ENCODE measurements around the gene SH3YL1. TPM values are rescaled to one million over a fixed set of nuclear protein-coding genes. Genes with fewer than 3 reads are reported as not detected.

SH3YL1 gene
- total RNA-seq, 1 donor from 2014 or later = 11.1 TPM

DNA sequence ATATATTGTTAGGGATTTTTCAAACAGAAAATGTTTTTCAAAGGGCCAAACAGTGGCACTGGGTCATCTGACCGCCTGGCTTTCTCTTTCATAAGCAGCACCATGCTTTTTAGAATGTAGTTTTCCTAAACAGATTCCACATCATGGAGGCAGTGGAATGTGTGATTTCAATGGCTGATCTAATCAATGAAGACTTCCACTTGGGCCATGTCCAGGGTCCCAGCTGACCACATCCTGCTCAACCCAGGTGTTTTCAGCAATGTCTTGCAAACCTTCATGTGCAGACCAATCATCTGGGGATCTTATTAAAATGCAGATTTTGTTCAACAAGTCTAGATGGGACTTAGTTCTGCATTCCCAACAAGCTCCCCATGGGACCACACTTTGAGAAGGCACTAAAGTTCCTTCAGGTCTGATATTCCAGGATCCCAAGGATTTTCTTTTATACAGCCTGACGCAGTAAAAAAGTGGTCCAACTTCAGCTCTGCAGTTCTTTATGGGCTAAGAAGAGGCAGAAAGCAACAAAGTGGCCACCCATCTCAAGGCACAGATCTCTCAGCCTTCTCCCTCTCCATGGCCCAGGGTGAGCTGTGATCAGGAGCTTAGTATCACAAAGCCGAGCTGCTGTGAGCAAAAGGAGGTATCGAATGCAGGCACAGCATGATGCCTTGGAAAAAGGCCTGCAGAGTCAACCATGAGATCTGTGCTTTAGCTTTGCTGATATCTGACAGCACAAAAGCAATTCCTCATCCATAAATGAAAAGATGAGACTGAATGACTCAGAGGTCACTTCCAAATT is 20.4 kb upstream of the SH3YL1 start:
- no peak for ATAC-seq
- intact Hi-C loops (cut with DNase I) = no loop called here
- no peak for DNase-seq (ENCODE audit: missing footprints)

DNA sequence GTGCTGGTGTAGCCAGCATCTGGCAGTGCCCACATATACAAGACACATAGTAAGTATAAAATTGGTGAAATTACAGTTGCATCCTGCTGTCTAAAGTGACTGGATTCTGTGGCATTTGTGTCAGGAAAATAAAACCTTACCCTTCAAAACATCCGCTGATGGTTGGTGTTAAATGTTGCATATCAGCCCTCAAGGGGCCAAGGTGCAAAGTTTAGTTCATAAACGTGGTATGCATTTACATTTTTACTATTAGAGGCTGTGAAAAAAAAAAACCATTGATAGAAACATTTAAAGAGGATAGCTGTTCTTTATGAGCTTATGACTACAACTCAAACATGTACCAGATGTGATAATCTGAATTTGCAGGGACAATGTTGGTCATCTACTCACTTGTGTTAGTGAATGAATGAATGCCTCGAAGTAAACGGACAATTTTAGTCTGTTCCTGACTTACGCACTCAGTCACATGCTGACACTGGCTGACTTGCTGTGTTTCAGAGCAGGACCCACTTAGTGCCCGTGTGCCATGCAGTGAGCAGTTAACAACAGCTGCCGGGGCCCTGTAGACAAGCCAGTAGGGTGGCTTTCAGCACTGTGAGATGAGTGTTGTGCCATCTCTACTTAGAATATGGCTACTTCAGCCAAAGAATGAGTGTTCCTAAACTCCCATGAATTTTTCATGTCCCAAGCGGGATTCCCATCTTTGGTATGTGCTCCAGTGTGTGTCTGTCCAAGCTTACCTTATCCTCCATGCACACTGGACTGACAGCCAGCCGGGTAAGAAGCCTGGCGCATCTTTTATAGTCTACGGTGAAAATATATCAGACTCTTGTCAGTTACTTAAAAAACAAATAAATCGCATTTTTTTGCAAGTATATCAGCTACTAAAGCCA is 18.8 kb upstream of the SH3YL1 start:
- intact Hi-C loops (cut with DNase I) = no loop called here
- no peak for DNase-seq (ENCODE audit: missing footprints)
- no peak for ATAC-seq

DNA sequence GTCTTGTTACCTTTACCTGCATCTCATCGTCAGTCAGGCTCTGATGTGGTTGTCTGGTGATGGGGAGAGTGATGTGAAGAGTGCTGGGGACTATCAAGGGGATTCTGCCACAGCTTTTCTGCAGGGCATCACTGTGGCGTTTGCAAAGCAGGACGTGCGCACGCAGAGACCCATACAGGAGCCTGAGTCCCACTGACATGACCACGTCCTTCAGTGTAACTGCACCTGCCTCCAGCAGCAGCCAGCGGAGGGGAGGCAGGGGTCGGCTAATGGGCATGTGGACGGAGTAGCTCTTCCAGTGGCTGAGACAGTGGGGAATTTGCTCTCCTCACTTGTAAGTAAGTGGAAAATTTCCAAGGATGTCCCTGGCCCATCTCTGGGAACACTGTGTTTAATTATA is 17.5 kb upstream of the SH3YL1 start:
- ATAC-seq (no peak), DNase-seq (ENCODE audit: missing footprints) (no peak)
- intact Hi-C loops (cut with DNase I) = no loop called here

DNA sequence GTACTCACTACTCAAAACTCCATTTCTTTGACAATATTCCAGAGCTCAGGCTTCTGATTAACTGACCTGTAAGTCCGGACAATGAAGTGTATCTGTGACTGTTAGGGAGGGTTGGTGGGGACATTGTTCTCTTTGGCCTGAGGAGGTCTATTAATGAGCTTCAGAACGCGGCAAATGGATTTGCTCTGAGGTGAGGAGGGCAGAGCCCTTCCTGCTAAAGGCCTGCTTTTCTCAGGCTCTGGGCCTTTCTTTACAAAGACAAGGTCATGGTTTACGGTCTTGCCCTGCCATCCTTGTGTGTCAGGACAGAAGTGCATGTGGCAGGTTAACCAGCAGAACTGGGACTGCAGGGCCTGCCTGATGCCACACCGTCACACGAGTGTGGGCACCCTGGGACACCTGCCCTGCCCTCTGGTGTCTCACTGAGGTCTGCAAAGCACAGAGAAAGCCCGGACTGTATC is 16.8 kb upstream of the SH3YL1 start:
- ATAC-seq (peak; percentile 70), DNase-seq (ENCODE audit: missing footprints) (no peak)
- intact Hi-C loops (cut with DNase I) = no loop called here

DNA sequence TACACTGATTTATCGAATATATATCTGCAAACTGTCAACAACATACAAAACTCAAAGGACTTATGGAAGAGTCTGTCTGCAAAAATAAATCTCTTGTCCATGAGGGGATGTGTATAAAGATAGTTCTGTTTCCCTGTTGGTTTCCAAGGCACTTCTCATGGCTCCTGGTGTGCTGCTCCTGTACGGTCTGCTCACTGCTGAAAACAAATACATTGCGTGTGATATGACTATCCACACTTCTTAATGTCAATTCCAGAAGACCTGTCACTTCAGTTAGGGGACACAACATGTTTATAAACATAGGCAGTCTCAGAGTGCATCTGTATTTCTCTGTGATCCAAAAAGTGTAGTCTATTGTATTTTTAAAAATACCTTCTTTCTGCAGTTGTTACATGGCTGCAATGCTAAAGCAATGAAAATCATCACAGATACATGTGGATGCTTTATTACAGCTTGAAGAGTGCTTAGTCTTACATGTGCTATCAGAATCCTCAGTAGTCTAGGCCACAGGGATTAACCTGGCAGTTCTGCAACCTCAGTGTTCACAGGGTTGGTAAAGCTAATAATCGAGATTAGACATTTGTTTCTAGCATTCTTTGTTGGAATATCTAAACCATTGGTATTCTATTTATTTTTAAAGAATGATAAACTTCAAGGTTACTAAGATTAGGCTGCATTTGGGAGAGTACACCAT is 16.3 kb upstream of the SH3YL1 start:
- intact Hi-C loops (cut with DNase I) = no loop called here
- ATAC-seq (peak; percentile 41), DNase-seq (ENCODE audit: missing footprints) (no peak)

DNA sequence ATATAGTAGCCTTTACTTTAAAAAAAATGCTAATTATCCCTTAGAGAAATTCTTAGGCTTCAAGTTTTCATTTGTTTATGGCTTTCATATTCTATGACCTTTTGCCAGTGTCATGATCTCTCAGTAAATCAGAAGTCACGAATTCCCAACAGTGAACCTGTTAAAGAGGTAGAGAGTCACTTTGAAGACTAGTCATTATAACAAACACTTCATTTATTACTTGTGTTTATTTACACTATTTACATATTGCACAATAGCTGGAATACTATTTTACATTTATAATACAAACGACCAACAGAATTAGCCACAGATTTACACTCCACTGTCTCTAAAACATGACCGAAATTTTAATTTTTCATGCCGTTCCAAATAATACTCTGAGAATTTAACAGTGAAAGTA is 15.5 kb upstream of the SH3YL1 start:
- intact Hi-C loops (cut with DNase I) = no loop called here
- DNase-seq (ENCODE audit: missing footprints) = no peak
- ATAC-seq = no peak

DNA sequence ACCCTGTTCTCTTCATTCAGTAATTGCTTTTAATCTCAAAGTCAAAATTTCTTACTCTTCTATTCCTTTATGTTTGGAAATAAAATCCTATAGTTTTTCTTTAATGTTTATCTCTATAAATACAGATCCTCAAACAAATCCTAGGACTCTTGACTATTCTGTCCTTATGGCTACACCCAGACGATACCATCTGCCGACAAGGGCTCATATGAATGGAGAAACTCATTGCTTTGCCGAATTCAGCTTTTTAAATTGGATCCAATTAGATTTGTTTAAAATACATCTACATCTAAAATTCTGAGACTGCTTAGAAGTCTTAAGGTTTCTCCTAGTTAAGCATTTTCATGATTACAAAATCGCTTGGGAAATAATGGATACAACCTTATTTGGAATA is 15.1 kb upstream of the SH3YL1 start:
- intact Hi-C loops (cut with DNase I) = no loop called here

DNA sequence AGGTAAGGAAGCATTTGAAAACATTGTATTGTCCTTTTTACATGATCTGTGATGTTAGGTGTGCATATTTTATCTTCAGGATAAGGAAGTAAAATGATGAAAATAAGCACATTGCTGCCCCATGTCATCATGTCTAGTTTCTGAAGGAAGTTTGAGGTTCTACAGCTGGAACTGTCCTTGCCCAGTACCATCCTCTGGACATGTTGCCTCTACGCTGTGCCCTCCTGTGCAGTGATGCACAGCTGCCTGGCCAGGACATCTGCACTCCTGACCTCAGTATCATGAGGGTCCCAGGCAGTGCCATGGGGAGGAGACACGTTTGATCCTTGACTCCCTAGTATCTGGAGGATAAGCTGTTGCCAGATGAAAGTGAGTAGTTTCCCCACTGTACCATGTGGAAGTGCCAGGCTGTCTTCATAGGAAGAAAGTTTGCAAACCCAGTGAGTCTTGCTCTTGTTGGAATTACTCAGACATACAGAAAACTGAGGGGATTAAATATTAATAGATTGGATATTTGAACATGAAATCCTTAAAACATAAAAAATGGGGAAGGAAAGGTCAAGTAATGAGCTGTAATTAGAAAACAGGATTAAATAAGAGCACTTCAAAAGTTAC is 14.6 kb upstream of the SH3YL1 start:
- intact Hi-C loops (cut with DNase I) = no loop called here
- no peak for ATAC-seq
- DNase-seq (ENCODE audit: missing footprints) = no peak

More for the DNA sequence above, 15.1 kb upstream of the SH3YL1 start:
- no peak for DNase-seq (ENCODE audit: missing footprints)
- ATAC-seq = no peak

DNA sequence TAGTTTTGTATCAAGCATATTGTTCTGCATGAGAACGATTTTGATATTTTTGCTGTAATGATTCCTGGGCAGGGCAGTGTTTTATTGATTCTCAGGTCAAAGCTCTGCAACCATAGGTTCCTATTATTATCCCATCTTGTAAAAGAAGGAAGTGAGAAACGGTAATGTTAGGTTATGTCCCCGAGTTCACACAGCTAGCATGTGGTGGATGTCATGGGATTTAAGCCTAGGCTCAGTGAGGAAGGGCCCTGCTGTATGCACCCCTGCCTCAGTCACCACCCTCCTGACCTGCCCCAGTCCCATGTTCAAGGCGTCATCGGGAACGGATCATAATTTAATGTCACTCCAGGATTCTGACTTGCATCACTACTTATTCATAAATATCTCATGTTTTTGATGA is 11.6 kb upstream of the SH3YL1 start:
- no peak for DNase-seq (ENCODE audit: missing footprints)
- intact Hi-C loops (cut with DNase I) = no loop called here
- no peak for ATAC-seq

DNA sequence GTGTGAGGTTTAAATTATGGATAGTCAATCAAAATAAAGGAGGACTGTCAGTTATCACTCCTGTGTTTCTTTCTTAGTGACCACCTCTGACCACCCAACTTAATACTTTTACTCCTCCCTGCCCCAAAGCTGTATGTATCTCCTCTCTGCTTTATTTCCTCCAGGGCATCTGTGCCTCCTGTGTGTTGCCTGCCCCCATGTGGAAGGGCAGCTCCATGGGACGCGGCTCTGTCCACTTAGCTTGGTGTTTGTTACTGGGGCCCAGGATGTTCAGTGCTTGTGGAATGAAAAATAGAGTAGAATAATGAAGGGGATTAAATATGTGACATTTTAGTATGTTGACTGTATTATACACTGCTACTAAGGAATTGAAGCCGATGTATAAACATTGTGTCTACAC is 10.7 kb upstream of the SH3YL1 start:
- intact Hi-C loops (cut with DNase I) = no loop called here
- DNase-seq (ENCODE audit: missing footprints) = no peak
- ATAC-seq = no peak

DNA sequence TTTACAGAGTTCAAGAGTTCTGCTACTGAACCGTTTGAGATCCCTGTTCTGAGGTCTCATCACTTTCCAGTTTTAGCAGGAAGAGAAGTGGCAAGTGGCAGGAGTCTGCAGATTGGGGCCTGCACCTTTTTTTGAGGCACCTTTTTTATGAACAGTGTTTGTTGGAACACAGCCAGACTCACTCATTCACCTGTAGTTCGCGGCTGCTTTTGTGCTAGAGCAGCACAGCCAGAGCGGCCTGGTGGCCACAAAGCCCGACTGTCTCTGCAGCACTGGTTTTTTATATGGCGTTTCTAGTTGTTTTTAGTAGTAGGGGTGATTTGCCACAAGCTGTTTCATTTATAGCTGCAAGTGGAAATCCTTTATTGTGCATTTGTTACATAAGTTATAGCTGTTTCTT is 9.5 kb upstream of the SH3YL1 start:
- ATAC-seq = no peak
- intact Hi-C loops (cut with DNase I) = no loop called here
- no peak for DNase-seq (ENCODE audit: missing footprints)

DNA sequence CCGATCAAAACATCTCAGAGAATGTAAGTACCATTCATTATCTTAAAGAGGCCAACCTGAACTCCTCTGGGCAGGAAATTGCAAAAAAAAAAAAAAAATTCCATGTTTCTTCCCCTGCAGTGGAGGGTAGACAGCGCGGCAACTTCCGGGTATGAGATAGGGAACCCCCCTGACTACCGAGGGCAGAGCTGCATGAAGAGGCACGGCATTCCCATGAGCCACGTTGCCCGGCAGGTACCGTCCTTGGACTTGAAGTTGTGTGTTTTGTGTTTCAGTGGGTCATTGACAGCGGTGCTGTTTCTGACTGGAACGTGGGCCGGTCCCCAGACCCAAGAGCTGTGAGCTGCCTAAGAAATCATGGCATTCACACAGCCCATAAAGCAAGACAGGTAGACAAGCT is 8.1 kb upstream of the SH3YL1 start:
- no peak for ATAC-seq
- intact Hi-C loops (cut with DNase I) = no loop called here

DNA sequence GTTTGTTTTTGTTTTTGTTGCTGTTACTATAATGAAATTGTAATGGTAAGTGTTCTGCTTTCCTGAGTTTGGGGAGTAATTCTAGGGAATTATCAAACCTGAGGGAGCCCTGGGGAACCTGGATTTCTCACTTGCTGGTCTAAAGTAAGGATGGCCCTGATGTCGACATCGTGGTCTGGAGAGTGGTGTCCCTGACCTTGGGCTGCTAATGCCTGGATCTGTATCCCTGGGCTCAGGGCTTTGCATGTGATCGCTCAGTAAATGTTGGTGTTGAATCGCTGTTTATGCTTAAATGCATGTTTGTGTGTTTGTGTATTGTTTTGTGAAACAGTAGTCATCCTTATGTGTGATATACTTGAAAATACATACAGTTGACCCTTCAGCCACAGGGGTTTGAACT is 7.0 kb upstream of the SH3YL1 start:
- no peak for ATAC-seq
- no peak for DNase-seq (ENCODE audit: missing footprints)
- intact Hi-C loops (cut with DNase I) = no loop called here

More for the DNA sequence above, 8.1 kb upstream of the SH3YL1 start:
- no peak for DNase-seq (ENCODE audit: missing footprints)

DNA sequence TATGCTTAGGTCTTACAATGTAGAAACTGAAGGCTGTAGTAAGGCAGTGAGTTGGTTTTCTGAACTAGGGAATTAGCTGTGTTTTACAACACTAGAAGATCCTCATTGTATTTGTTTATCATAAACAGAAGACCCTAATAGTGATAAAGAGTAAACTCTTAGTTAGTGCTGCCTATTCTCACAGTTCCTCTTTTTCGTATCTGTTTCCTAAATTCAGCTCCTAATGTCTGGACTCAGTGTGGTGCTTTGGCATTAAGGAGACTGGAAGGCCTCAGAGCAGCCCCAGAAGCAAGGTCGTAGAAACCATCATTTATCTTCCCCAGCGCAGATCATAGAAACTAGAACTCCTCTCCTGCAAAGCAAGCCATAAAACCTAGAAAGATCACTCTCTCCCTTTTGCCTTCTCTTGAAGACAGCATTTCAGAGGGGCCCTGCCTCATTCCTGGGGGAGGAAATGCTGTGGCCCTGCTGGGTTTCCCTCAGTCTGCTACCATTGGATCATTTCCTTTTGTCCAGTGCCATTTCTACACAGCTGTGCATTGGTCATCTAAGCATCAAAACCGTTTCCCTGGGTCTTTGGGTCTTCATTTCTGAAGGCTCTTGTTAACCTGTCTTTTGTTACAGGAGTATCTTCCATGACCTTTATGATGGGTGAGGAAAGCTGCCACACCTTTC is 5.7 kb upstream of the SH3YL1 start:
- ATAC-seq (no peak), DNase-seq (ENCODE audit: missing footprints) (no peak)
- intact Hi-C loops (cut with DNase I) = no loop called here

DNA sequence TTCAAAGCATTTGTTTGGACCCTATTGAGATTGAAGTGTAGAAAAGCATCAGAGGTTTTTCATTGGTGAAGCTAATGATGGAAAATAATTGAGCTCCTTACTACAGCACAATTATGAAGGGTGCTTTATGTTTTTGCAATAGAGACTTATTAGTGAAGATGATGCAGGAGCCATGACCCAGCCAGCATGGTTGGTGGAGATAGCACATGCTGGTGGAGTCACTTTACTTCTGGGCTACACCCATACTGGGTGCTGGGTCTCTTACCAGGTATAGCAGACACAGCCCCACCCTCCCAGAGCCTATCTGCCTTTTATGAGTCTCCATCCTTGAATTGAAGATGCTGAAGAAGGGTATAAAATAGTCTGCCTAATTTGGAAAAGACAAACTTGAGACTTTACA is 4.5 kb upstream of the SH3YL1 start:
- ATAC-seq = no peak
- no peak for DNase-seq (ENCODE audit: missing footprints)
- intact Hi-C loops (cut with DNase I) = no loop called here

DNA sequence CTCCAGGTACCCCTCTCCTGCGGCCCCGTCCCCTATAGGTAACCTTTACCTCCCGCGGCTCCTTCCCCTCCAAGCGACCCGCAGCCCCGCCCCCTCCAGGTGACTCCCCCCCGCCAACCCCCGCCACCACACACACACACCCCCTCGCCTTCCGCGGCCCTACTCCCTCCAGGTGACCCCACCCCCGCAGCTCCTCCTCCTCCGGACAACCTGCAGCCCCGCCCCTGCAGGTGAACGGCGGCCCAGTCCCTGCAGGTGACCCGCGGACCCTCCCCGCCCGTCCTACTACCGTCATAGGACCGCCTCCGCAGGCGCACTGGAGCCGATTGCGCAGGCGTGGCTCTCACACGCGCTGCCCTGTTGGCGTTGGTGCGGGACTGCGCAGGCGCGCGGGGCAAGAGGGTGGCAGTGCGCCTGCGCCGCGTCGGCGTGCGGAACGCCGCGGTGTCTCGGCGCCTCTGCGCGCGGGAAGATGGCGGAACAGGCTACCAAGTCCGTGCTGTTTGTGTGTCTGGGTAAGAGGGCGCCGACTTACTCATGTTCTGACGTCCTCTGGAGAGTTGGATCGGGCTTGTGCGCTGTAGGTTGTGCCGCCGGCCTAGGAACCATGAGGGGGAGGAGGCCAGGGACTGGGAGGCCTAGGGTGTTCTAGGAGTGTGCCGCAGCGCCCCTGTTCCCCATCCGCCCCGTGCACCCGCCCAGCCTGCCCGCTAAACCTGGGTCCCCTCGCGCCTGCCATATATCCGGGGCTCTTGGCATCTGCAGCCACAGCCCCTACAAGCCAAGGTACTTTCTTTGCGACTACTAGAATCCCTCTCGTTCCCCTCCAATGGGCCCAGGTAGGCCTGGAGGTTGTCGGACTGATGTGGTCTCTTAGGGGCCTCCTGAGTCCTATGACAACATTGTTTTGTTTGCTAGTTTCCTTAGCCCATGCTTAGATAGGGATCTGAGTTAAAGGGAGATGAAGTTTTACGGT is 949 bp upstream of the SH3YL1 start, which contains the start of gene ACP1:
Gene ACP1 (plus strand): TSS at position 455 of the 976 bp plus-strand sequence. CDS start 18 bp downstream, at position 473.
- intact Hi-C loops (cut with DNase I) = no loop called here
- peak; percentile 98 for DNase-seq (ENCODE audit: missing footprints)
- ATAC-seq = peak; percentile 98

DNA sequence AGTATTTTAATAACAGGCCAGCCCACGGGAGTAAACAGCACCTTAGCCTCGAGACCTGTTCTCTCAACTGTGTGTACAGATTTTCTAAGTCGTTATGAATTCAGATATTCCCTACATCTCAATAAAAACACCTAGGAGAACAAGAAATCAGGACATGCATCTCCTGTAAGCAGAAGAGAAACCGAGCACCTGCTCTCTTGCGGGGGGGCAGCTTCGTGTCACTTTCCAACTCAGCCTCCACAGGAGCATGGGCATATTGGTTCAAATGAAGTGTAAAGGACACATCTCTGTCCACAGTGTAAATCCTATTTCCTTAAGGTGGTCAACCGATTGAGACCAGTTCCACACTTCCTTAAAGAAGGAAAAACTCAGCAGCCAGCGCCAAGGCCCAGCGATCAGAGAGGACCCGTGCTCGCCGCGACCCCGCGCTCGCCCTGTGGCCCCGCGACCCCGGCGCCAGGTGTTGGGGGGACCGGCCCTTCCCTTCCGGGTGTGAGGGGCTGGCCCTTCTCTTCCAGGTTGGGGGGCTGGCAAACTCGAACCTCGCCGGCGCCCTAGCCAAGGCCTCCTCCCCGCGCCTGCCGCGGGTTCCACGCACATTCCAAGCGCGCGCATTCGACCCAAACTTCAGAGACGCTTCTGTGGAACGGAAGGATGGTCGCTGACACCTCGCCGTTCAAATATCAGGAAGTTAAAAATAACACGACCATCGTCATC is 652 bp downstream of the SH3YL1 start:
- DNase-seq (ENCODE audit: missing footprints) (no peak), ATAC-seq (no peak)
- intact Hi-C loops (cut with DNase I) = no loop called here
